Nephron progenitor cell (in vitro differentiated cells): ENCODE data around the gene GMPR.

Experiments used
- DNase-seq: peaks from one replicate; pipeline ENCODE4 v3.0.0; 2021
- H3K27ac Mint-ChIP-seq: 2 replicates; pipeline ENCODE4 v1.8.0; 2021; ENCODE audit warnings: mild to moderate bottlenecking, moderate library complexity, mixed read lengths
- H3K27me3 Mint-ChIP-seq: 2 replicates; pipeline ENCODE4 v1.8.0; 2021; ENCODE audit warnings: mild to moderate bottlenecking, low read depth, mixed read lengths; ENCODE audit not compliant: poor library complexity
- H3K36me3 Mint-ChIP-seq: 2 replicates; pipeline ENCODE4 v1.8.0; 2021; ENCODE audit warnings: low read depth, mixed read lengths
- H3K4me1 Mint-ChIP-seq: 2 replicates; pipeline ENCODE4 v1.8.0; 2021; ENCODE audit warnings: mixed read lengths
- H3K4me3 Mint-ChIP-seq: 2 replicates; pipeline ENCODE4 v1.8.0; 2021; ENCODE audit warnings: mild to moderate bottlenecking, moderate library complexity, mixed read lengths
- H3K9me3 Mint-ChIP-seq: 2 replicates; pipeline ENCODE4 v1.8.0; 2021; ENCODE audit warnings: mild to moderate bottlenecking, moderate library complexity, mixed read lengths
- TF ChIP-seq, protein P1 (sequence below): fragments of 200-600 bp; sonication (generic); IDR thresholded peaks from 2 replicates; pipeline ENCODE4 v1.5.0; 2021; ENCODE audit warnings: antibody characterized with exemption

GMPR gene

DNA sequence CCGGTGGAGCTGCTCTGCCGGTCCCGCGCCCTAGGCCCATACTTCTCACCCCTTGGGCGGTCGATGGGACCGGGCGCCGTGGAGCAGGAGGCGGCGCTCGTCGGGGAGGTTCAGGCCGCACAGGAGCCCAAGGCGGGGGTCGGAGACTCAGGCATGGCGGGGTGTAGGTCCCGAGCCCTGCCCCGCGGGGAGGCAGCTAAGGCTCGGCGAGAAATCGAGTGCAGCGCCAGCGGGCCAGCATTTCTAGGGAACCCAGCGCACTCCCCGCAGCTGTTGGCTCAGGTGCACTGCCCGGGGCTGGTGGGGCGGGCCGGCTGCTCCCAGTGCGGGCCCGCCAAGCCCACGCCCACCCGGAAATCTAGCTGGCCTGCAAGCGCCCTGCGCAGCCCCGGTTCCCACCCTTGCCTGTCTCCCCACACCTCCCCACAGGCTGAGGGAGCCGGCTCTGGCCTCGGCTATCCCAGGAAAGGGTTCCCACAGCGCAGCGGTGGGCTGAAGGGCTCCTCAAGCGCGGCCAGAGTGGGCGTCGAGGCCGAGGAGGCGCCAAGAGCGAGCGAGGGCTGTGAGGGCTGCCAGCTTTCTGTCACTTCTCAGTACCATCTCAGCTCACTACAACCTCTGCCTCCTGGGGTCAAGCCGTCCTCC lies 40.2 kb upstream of the GMPR start:
- TF ChIP-seq, protein P1, sequence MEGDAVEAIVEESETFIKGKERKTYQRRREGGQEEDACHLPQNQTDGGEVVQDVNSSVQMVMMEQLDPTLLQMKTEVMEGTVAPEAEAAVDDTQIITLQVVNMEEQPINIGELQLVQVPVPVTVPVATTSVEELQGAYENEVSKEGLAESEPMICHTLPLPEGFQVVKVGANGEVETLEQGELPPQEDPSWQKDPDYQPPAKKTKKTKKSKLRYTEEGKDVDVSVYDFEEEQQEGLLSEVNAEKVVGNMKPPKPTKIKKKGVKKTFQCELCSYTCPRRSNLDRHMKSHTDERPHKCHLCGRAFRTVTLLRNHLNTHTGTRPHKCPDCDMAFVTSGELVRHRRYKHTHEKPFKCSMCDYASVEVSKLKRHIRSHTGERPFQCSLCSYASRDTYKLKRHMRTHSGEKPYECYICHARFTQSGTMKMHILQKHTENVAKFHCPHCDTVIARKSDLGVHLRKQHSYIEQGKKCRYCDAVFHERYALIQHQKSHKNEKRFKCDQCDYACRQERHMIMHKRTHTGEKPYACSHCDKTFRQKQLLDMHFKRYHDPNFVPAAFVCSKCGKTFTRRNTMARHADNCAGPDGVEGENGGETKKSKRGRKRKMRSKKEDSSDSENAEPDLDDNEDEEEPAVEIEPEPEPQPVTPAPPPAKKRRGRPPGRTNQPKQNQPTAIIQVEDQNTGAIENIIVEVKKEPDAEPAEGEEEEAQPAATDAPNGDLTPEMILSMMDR: no peak
- Mint-ChIP-seq H3K27ac (no peak overlapping the region), H3K4me3 (no peak overlapping the region), H3K9me3 (peaks cover 3% of the 10 kb centered on the region), H3K27me3 (peaks cover 9% of the 10 kb centered on the region), H3K4me1 (peaks cover 41% of the 10 kb centered on the region), H3K36me3 (no peaks in the 10 kb centered on the region)
- no peak for DNase-seq

DNA sequence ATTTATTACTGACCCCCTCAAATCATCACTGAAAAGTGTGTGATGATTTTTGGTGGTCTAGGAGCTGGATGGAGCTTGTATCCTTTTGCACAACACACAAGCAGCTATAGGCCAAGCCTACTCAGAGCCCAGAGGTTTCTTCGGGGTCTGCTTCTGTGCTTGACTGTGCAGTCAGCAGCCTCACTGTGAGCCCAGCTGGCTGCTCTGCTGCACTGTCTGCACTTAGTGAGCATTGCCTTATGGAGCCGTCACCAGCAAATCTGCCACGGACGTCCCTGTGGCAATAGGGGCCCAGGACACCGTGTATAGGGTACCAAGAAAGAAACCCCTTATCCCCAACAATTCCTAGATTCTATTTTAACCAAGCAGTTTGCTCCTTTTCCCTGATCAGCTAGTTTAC lies 38.6 kb upstream of the GMPR start:
- peak; percentile 21 for DNase-seq
- TF ChIP-seq, protein P1: no peak
- H3K4me1 Mint-ChIP-seq: peaks cover 49% of the 10 kb centered on the region
- H3K27ac Mint-ChIP-seq: peak overlapping the region; percentile 88
- H3K27me3 Mint-ChIP-seq: peaks cover 4% of the 10 kb centered on the region
- H3K9me3 Mint-ChIP-seq: peaks cover 3% of the 10 kb centered on the region
- peak overlapping the region; percentile 50 for H3K4me3 Mint-ChIP-seq
- H3K36me3 Mint-ChIP-seq: no peaks in the 10 kb centered on the region

DNA sequence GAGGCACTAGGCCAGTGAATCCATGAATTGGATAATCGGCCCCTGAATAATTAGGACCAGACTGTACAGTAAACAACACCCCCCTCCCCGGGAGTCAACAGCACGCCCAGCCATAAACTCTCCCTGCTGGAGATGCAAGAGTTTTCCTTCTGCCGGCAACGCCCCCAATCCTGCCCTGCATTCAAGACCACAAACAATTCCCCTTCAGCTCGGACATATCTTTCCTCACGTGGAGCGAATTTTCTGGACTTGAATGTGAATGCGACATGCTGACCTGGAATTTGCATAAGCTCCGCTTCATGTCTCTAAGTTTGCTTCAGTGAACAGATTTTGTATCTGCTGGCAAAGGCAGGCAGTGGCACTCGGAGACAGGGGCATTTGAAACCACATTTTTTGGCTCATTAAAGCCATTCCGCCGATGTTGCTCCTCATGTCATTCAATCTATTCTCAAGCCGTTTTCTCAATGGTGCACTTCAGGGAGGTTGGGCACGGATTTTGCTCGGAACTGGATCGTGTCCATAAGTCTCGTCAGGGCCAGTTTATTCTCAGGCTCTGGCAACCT lies 38.0 kb upstream of the GMPR start:
- H3K4me3 Mint-ChIP-seq: peak overlapping the region; percentile 50
- peaks cover 4% of the 10 kb centered on the region for H3K27me3 Mint-ChIP-seq
- peaks cover 3% of the 10 kb centered on the region for H3K9me3 Mint-ChIP-seq
- TF ChIP-seq, protein P1: no peak
- DNase-seq: peak; percentile 40
- H3K27ac Mint-ChIP-seq: peak overlapping the region; percentile 88
- no peaks in the 10 kb centered on the region for H3K36me3 Mint-ChIP-seq
- H3K4me1 Mint-ChIP-seq: peaks cover 55% of the 10 kb centered on the region

DNA sequence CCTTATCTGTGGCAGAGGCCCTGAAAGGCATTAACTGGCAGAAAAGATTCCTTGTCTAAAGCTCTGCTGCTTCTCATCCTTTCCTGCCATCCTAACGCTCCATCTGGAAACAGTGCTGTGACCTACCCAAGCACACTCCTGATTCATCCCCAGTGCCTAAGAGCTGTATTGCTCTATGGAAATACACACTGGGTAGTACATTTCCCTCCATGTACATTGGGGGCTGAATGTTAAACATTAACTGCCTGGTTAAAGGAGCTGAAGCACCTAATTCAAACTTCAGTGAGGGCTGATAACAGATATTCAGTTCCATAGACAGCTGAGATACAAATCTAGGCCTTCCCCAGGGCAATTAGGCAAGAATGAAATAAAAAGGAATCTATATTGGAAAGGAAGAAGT lies 36.7 kb upstream of the GMPR start:
- TF ChIP-seq, protein P1: no peak

DNA sequence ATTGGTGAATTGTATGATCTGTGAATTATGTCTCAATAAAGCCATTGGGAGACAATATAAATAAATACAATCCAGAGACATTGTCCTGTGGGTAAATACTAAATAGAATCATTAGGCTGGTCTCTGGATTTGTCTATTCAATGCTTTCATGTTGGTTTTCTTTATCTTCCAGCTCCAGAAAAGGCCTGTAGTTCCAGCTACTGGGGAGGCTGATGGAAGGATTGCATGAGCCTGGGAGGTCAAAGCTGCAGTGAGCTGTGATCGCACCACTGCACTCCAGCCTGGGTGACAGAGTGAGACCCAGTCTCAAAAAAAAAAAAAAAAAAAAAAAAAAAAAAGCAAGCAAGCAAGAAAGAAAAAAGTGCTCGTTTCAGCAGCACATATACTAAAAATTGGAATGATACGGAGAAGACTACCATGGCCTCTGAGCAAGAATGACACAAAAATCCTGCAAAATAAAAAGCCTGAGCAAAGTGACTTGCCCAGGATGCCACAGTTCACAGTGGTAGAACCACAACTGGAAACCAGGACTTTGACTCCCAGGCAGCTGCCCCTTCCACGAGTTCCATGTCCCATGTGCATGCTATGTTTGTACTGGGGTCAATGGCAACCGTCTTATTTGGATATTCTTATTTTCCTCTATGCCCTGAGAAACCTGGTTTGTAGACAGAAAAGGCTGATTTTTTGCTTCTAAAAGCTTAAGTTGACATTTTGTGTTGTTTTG lies 33.6 kb upstream of the GMPR start:
- Mint-ChIP-seq H3K27me3 (peaks cover 3% of the 10 kb centered on the region), H3K4me3 (peak overlapping the region; percentile 3), H3K27ac (peak overlapping the region; percentile 100), H3K4me1 (peaks cover 65% of the 10 kb centered on the region), H3K9me3 (peaks cover 5% of the 10 kb centered on the region), H3K36me3 (no peaks in the 10 kb centered on the region)
- TF ChIP-seq, protein P1: no peak
- DNase-seq: no peak

More for the DNA sequence above, 36.7 kb upstream of the GMPR start:
- Mint-ChIP-seq H3K27me3 (peaks cover 4% of the 10 kb centered on the region), H3K4me1 (peaks cover 63% of the 10 kb centered on the region), H3K36me3 (no peaks in the 10 kb centered on the region), H3K9me3 (peaks cover 3% of the 10 kb centered on the region), H3K4me3 (no peak overlapping the region), H3K27ac (peak overlapping the region; percentile 39)
- no peak for DNase-seq
